Stomach (tissue), 9 donors: ENCODE measurements around the gene GPR32. TPM values are rescaled to one million over a fixed set of nuclear protein-coding genes. Genes with fewer than 3 reads are reported as not detected.
"Not testable (repeated sequence)": the region's sequence is repeated elsewhere in the genome, so short reads cannot be mapped to it uniquely, and the experiment has no call there.

Experiments used
- DNase-seq, 2 donors: peaks; one replicate each; pipeline versions ENCODE4 v3.0.0 to v3.0.0-alpha.2; 2013 to 2019
- H3K27ac ChIP-seq, 5 donors: fragments of 200-600 bp in 4 of 5; sonication (generic) in 4 of 5; one replicate each; pipeline ENCODE4 v1.5.1; 2013 to 2019; ENCODE audit warnings: mild to moderate bottlenecking in 1 of 5, moderate library complexity in 1 of 5
- H3K27me3 ChIP-seq, 3 donors: fragments of 200-600 bp; sonication (generic); one replicate each; pipeline ENCODE4 v1.5.1; 2017 to 2019; ENCODE audit warnings: mixed run types in 1 of 3
- H3K36me3 ChIP-seq, 4 donors: fragments of 200-600 bp; sonication (generic); 1 replicate in 3 of 4; 2 replicates in 1 of 4; pipeline ENCODE4 v1.5.1; 2016 to 2019
- H3K4me1 ChIP-seq, 4 donors: fragments of 200-600 bp; sonication (generic); one replicate each; pipeline ENCODE4 v1.5.1; 2016 to 2019
- H3K4me3 ChIP-seq, 4 donors: fragments of 200-600 bp; sonication (generic) in 3 of 4; one replicate each; pipeline ENCODE4 v1.5.1; 2016 to 2019; ENCODE audit warnings: mild to moderate bottlenecking in 1 of 4
- H3K9me3 ChIP-seq, 4 donors: fragments of 200-600 bp; sonication (generic); one replicate each; pipeline ENCODE4 v1.5.1; 2016 to 2019
- CTCF ChIP-seq, 7 experiments: fragments of 450-650 bp in 4 of 7; fragments of 200-600 bp in 3 of 7; sonication (generic) in 3 of 7; IDR thresholded peaks; one replicate each; pipeline ENCODE4 v1.5.1; 2016 to 2019; ENCODE audit warnings: antibody characterized with exemption in 7 of 7, control low read depth in 2 of 7, mild to moderate bottlenecking in 1 of 7
- EP300 ChIP-seq: sonication (generic); formaldehyde crosslinking; IDR thresholded peaks from one replicate; pipeline ENCODE4 v1.6.1; 2017; ENCODE audit warnings: antibody characterized with exemption
- POLR2A ChIP-seq, 4 donors: fragments of 450-650 bp; IDR thresholded peaks; one replicate each; pipeline ENCODE4 v1.6.1; 2016; ENCODE audit warnings: antibody characterized with exemption in 4 of 4, control low read depth in 2 of 4, mild to moderate bottlenecking in 1 of 4, moderate library complexity in 1 of 4
- POLR2AphosphoS5 ChIP-seq, 3 donors: sonication (generic); formaldehyde crosslinking; IDR thresholded peaks; one replicate each; pipeline ENCODE4 v1.6.1; 2016; ENCODE audit warnings: antibody characterized with exemption in 3 of 3
- WGBS, 5 donors: extraction: QIAGEN DNeasy Blood & Tissue Kit in 3 of 5; methylation state at CpG; one replicate each; pipeline versions ENCODE4 v1.1.5 to v1.1.7; 2013 to 2018; 5-methylcytosine and 5-hydroxymethylcytosine counted together
- intact Hi-C: fragments of 100-400 bp; cut with DNase I; formaldehyde crosslinking; loops from one replicate; pipeline ENCODE4 v1.15.1; 2023; ENCODE audit warnings: low total_unique reads
- polyA plus RNA-seq, 3 donors: library from polyadenylated mRNA; stranded (reverse); fragments of 200-250 nt; gene quantifications; one replicate each; pipeline ENCODE4 v1.2.3, GENCODE V29; 2013
- total RNA-seq, 5 donors: library from RNA; depleted of rRNA; stranded (reverse); fragments of >200 nt; gene quantifications; one replicate each; pipeline versions ENCODE4 v1.1.0 to v1.2.3, GENCODE V29; 2014 to 2016
- donor health status: healthy with polysubstance abuse.
- donor health status: Bipolar disorder and iron deficiency.
- donor health status: healthy.

The GPR32 gene
- total and polyA plus RNA-seq, 8 donors: not detected

- Histone ChIP-seq H3K4me1 (peaks cover 18 to 36% (median 27%) of the 10 kb centered on the region in 4 donors), H3K36me3 (peaks cover 17 to 59% (median 57%) of the 10 kb centered on the region in 4 donors), H3K4me3 (no peak overlapping the region), H3K9me3 (no peaks in the 10 kb centered on the region), H3K27me3 (no peaks in the 10 kb centered on the region), H3K27ac (no peak overlapping the region)
- 71 to 88% (median 85%) methylated on average over 8 of the region's 8 CpGs for WGBS, 5 donors
- intact Hi-C loops: no loop called here
- TF ChIP-seq CTCF (IDR thresholded peaks at IDR 0.05): no peak
- no peak for TF ChIP-seq EP300
- TF ChIP-seq POLR2A (IDR thresholded peaks at IDR 0.05): no peak
- TF ChIP-seq POLR2AphosphoS5 (IDR thresholded peaks at IDR 0.05): no peak
- no peak for DNase-seq
Observed at GRCh38 chr19:50801107-50801506, 30.8 kb downstream of the GPR32 start.

GRCh38 chr19:50803633-50804419 lies 33.6 kb downstream of the GPR32 start:
- Histone ChIP-seq H3K9me3 (no peaks in the 10 kb centered on the region), H3K27me3 (no peaks in the 10 kb centered on the region), H3K4me1 (peaks cover 18 to 36% (median 27%) of the 10 kb centered on the region in 4 donors), H3K27ac (peak overlapping the region; percentile 90 to 98 (median 96)), H3K36me3 (peaks cover 5 to 32% (median 30%) of the 10 kb centered on the region in 4 donors), H3K4me3 (peak overlapping the region; percentile 79 to 97 (median 84))
- intact Hi-C loops: no loop called here
- WGBS, 5 donors: 0 to 1% (median 0%) methylated on average over 25 to 40 of the region's 40 CpGs
- TF ChIP-seq CTCF (IDR thresholded peaks at IDR 0.05) (no peak), POLR2AphosphoS5 (IDR thresholded peaks at IDR 0.05) (no peak), EP300 (no peak), POLR2A (IDR thresholded peaks at IDR 0.05) (no peak)
- DNase-seq: peak in 1 of 2 donors; percentile 67

- Histone ChIP-seq H3K27me3 (no peaks in the 10 kb centered on the region), H3K4me3 (peak overlapping the region; percentile 79 to 97 (median 84)), H3K36me3 (peaks cover 5 to 24% (median 22%) of the 10 kb centered on the region in 4 donors), H3K9me3 (no peaks in the 10 kb centered on the region), H3K27ac (peak overlapping the region; percentile 90 to 98 (median 96)), H3K4me1 (peaks cover 18 to 36% (median 27%) of the 10 kb centered on the region in 4 donors)
- intact Hi-C loops: no loop called here
- peak; percentile 98 to 99 for DNase-seq
- WGBS, 5 donors: 0% methylated on average over 49 to 62 of the region's 62 CpGs
- TF ChIP-seq CTCF (IDR thresholded peaks at IDR 0.05): peak in 1 of 7 experiments; percentile 5
- no peak for TF ChIP-seq POLR2A (IDR thresholded peaks at IDR 0.05)
- TF ChIP-seq POLR2AphosphoS5 (IDR thresholded peaks at IDR 0.05): peak in 2 of 3 donors; percentile 64 to 74
Observed at GRCh38 chr19:50804420-50805272, 34.4 kb downstream of the GPR32 start.

- intact Hi-C loops: no loop called here
Observed at GRCh38 chr19:50808856-50809255, 38.6 kb downstream of the GPR32 start.

GRCh38 chr19:50811622-50812238 lies 41.5 kb downstream of the GPR32 start:
- DNase-seq, H3K4me1 ChIP-seq, H3K9me3 ChIP-seq, intact Hi-C loops, H3K27ac ChIP-seq, H3K36me3 ChIP-seq, H3K4me3 ChIP-seq: not testable (repeated sequence)
- WGBS, 5 donors: 67 to 81% (median 71%) methylated on average over 1 to 3 of the region's 3 CpGs
- peaks cover 0 to 43% (median 0%) of the 10 kb centered on the region in 3 donors for H3K27me3 ChIP-seq

More at GRCh38 chr19:50808856-50809255, 38.6 kb downstream of the GPR32 start:
- no peaks in the 10 kb centered on the region for H3K36me3 ChIP-seq
- TF ChIP-seq POLR2A (IDR thresholded peaks at IDR 0.05): no peak
- no peak for TF ChIP-seq CTCF (IDR thresholded peaks at IDR 0.05)
- no peak for TF ChIP-seq POLR2AphosphoS5 (IDR thresholded peaks at IDR 0.05)
- H3K27me3 ChIP-seq: peaks cover 0 to 17% (median 0%) of the 10 kb centered on the region in 3 donors
- 63 to 75% (median 67%) methylated on average over 1 of the region's 1 CpG for WGBS, 5 donors
- no peak overlapping the region for H3K4me3 ChIP-seq
- H3K27ac ChIP-seq: no peak overlapping the region
- no peak for DNase-seq
- peaks cover 3 to 14% (median 10%) of the 10 kb centered on the region in 4 donors for H3K4me1 ChIP-seq
- no peaks in the 10 kb centered on the region for H3K9me3 ChIP-seq
